ENCODE measurements around the gene SCG2.

SCG2 gene

GRCh38 chr2:223633656-223634055 is 31.5 kb upstream of the SCG2 start:
- no peaks in the 10 kb centered on the region for H3K4me1 ChIP-seq (ENCODE audit: control insufficient read depth, insufficient read depth, low read length)
- H3K27ac ChIP-seq (ENCODE audit: low read length): no peak overlapping the region
- H3K4me3 ChIP-seq (ENCODE audit: low read length in 2 of 2): no peak overlapping the region
- no peaks in the 10 kb centered on the region for H3K27me3 ChIP-seq (ENCODE audit: control insufficient read depth in 1 of 2, insufficient read depth in 2 of 2, low read length in 2 of 2)
- no peaks in the 10 kb centered on the region for H3K9me3 ChIP-seq (ENCODE audit: control insufficient read depth in 2 of 2, low read length in 2 of 2)
- H3K9ac ChIP-seq (ENCODE audit: low read length in 2 of 2): no peak overlapping the region
- no peaks in the 10 kb centered on the region for H3K36me3 ChIP-seq (ENCODE audit: control insufficient read depth in 2 of 2, insufficient read depth in 2 of 2, low read length in 2 of 2)

- Histone ChIP-seq H3K9ac (ENCODE audit: low read length in 2 of 2) (no peak overlapping the region), H3K4me3 (ENCODE audit: low read length in 2 of 2) (no peak overlapping the region), H3K4me1 (ENCODE audit: control insufficient read depth, insufficient read depth, low read length) (no peaks in the 10 kb centered on the region), H3K27me3 (ENCODE audit: control insufficient read depth in 1 of 2, insufficient read depth in 2 of 2, low read length in 2 of 2) (no peaks in the 10 kb centered on the region), H3K36me3 (ENCODE audit: control insufficient read depth in 2 of 2, insufficient read depth in 2 of 2, low read length in 2 of 2) (no peaks in the 10 kb centered on the region), H3K9me3 (ENCODE audit: control insufficient read depth in 2 of 2, low read length in 2 of 2) (no peaks in the 10 kb centered on the region), H3K27ac (ENCODE audit: low read length) (no peak overlapping the region)
Observed at GRCh38 chr2:223632826-223633225, 30.7 kb upstream of the SCG2 start.

GRCh38 chr2:223626716-223627115 is 24.6 kb upstream of the SCG2 start:
- Histone ChIP-seq H3K27me3 (ENCODE audit: control insufficient read depth in 1 of 2, insufficient read depth in 2 of 2, low read length in 2 of 2) (no peaks in the 10 kb centered on the region), H3K9me3 (ENCODE audit: control insufficient read depth in 2 of 2, low read length in 2 of 2) (no peaks in the 10 kb centered on the region), H3K4me1 (ENCODE audit: control insufficient read depth, insufficient read depth, low read length) (no peaks in the 10 kb centered on the region), H3K36me3 (ENCODE audit: control insufficient read depth in 2 of 2, insufficient read depth in 2 of 2, low read length in 2 of 2) (no peaks in the 10 kb centered on the region), H3K4me3 (ENCODE audit: low read length in 2 of 2) (no peak overlapping the region), H3K9ac (ENCODE audit: low read length in 2 of 2) (no peak overlapping the region), H3K27ac (ENCODE audit: low read length) (no peak overlapping the region)

- Histone ChIP-seq H3K4me3 (ENCODE audit: low read length in 2 of 2) (no peak overlapping the region), H3K9me3 (ENCODE audit: control insufficient read depth in 2 of 2, low read length in 2 of 2) (no peaks in the 10 kb centered on the region), H3K27ac (ENCODE audit: low read length) (no peak overlapping the region), H3K27me3 (ENCODE audit: control insufficient read depth in 1 of 2, insufficient read depth in 2 of 2, low read length in 2 of 2) (no peaks in the 10 kb centered on the region), H3K4me1 (ENCODE audit: control insufficient read depth, insufficient read depth, low read length) (no peaks in the 10 kb centered on the region), H3K9ac (ENCODE audit: low read length in 2 of 2) (no peak overlapping the region), H3K36me3 (ENCODE audit: control insufficient read depth in 2 of 2, insufficient read depth in 2 of 2, low read length in 2 of 2) (no peaks in the 10 kb centered on the region)
Observed at GRCh38 chr2:223625652-223626051, 23.5 kb upstream of the SCG2 start.

GRCh38 chr2:223621901-223622300 is 19.7 kb upstream of the SCG2 start:
- H3K9ac ChIP-seq (ENCODE audit: low read length in 2 of 2): no peak overlapping the region
- H3K27ac ChIP-seq (ENCODE audit: low read length): no peak overlapping the region
- no peaks in the 10 kb centered on the region for H3K27me3 ChIP-seq (ENCODE audit: control insufficient read depth in 1 of 2, insufficient read depth in 2 of 2, low read length in 2 of 2)
- H3K9me3 ChIP-seq (ENCODE audit: control insufficient read depth in 2 of 2, low read length in 2 of 2): no peaks in the 10 kb centered on the region
- H3K4me1 ChIP-seq (ENCODE audit: control insufficient read depth, insufficient read depth, low read length): no peaks in the 10 kb centered on the region
- no peaks in the 10 kb centered on the region for H3K36me3 ChIP-seq (ENCODE audit: control insufficient read depth in 2 of 2, insufficient read depth in 2 of 2, low read length in 2 of 2)
- no peak overlapping the region for H3K4me3 ChIP-seq (ENCODE audit: low read length in 2 of 2)

- no peak overlapping the region for H3K27ac ChIP-seq (ENCODE audit: low read length)
- no peak overlapping the region for H3K9ac ChIP-seq (ENCODE audit: low read length in 2 of 2)
- H3K27me3 ChIP-seq (ENCODE audit: control insufficient read depth in 1 of 2, insufficient read depth in 2 of 2, low read length in 2 of 2): no peaks in the 10 kb centered on the region
- H3K4me1 ChIP-seq (ENCODE audit: control insufficient read depth, insufficient read depth, low read length): no peaks in the 10 kb centered on the region
- H3K9me3 ChIP-seq (ENCODE audit: control insufficient read depth in 2 of 2, low read length in 2 of 2): no peaks in the 10 kb centered on the region
- no peak overlapping the region for H3K4me3 ChIP-seq (ENCODE audit: low read length in 2 of 2)
- H3K36me3 ChIP-seq (ENCODE audit: control insufficient read depth in 2 of 2, insufficient read depth in 2 of 2, low read length in 2 of 2): no peaks in the 10 kb centered on the region
Observed at GRCh38 chr2:223619486-223620129, 17.4 kb upstream of the SCG2 start.

GRCh38 chr2:223618172-223619035 is 16.2 kb upstream of the SCG2 start:
- peaks cover under 1% of the 10 kb centered on the region for H3K4me1 ChIP-seq (ENCODE audit: control insufficient read depth, insufficient read depth, low read length)
- no peaks in the 10 kb centered on the region for H3K27me3 ChIP-seq (ENCODE audit: control insufficient read depth in 1 of 2, insufficient read depth in 2 of 2, low read length in 2 of 2)
- H3K27ac ChIP-seq (ENCODE audit: low read length): no peak overlapping the region
- no peaks in the 10 kb centered on the region for H3K36me3 ChIP-seq (ENCODE audit: control insufficient read depth in 2 of 2, insufficient read depth in 2 of 2, low read length in 2 of 2)
- no peaks in the 10 kb centered on the region for H3K9me3 ChIP-seq (ENCODE audit: control insufficient read depth in 2 of 2, low read length in 2 of 2)
- no peak overlapping the region for H3K9ac ChIP-seq (ENCODE audit: low read length in 2 of 2)
- H3K4me3 ChIP-seq (ENCODE audit: low read length in 2 of 2): no peak overlapping the region

GRCh38 chr2:223614534-223614933 is 12.4 kb upstream of the SCG2 start:
- Histone ChIP-seq H3K4me3 (ENCODE audit: low read length in 2 of 2) (no peak overlapping the region), H3K27ac (ENCODE audit: low read length) (no peak overlapping the region), H3K36me3 (ENCODE audit: control insufficient read depth in 2 of 2, insufficient read depth in 2 of 2, low read length in 2 of 2) (no peaks in the 10 kb centered on the region), H3K27me3 (ENCODE audit: control insufficient read depth in 1 of 2, insufficient read depth in 2 of 2, low read length in 2 of 2) (no peaks in the 10 kb centered on the region), H3K9ac (ENCODE audit: low read length in 2 of 2) (no peak overlapping the region), H3K9me3 (ENCODE audit: control insufficient read depth in 2 of 2, low read length in 2 of 2) (no peaks in the 10 kb centered on the region), H3K4me1 (ENCODE audit: control insufficient read depth, insufficient read depth, low read length) (peaks cover 6% of the 10 kb centered on the region)

- Histone ChIP-seq H3K9ac (ENCODE audit: low read length in 2 of 2) (peak overlapping the region; percentile 66 to 72), H3K36me3 (ENCODE audit: control insufficient read depth in 2 of 2, insufficient read depth in 2 of 2, low read length in 2 of 2) (no peaks in the 10 kb centered on the region), H3K27me3 (ENCODE audit: control insufficient read depth in 1 of 2, insufficient read depth in 2 of 2, low read length in 2 of 2) (no peaks in the 10 kb centered on the region), H3K4me3 (ENCODE audit: low read length in 2 of 2) (peak overlapping the region; percentile 70 to 83), H3K9me3 (ENCODE audit: control insufficient read depth in 2 of 2, low read length in 2 of 2) (no peaks in the 10 kb centered on the region), H3K4me1 (ENCODE audit: control insufficient read depth, insufficient read depth, low read length) (peaks cover 6% of the 10 kb centered on the region), H3K27ac (ENCODE audit: low read length) (peak overlapping the region; percentile 88)
Observed at GRCh38 chr2:223613017-223613950, 11.1 kb upstream of the SCG2 start.

GRCh38 chr2:223612501-223612900 is 10.3 kb upstream of the SCG2 start:
- Histone ChIP-seq H3K4me1 (ENCODE audit: control insufficient read depth, insufficient read depth, low read length) (peaks cover 6% of the 10 kb centered on the region), H3K27ac (ENCODE audit: low read length) (peak overlapping the region; percentile 88), H3K36me3 (ENCODE audit: control insufficient read depth in 2 of 2, insufficient read depth in 2 of 2, low read length in 2 of 2) (no peaks in the 10 kb centered on the region), H3K9me3 (ENCODE audit: control insufficient read depth in 2 of 2, low read length in 2 of 2) (no peaks in the 10 kb centered on the region), H3K27me3 (ENCODE audit: control insufficient read depth in 1 of 2, insufficient read depth in 2 of 2, low read length in 2 of 2) (no peaks in the 10 kb centered on the region), H3K9ac (ENCODE audit: low read length in 2 of 2) (peak overlapping the region; percentile 66 to 72), H3K4me3 (ENCODE audit: low read length in 2 of 2) (peak overlapping the region; percentile 70 to 83)
